HG03103 (cell line): ENCODE data around the gene CES1.
"Not testable (repeated sequence)": the region's sequence is repeated elsewhere in the genome, so short reads cannot be mapped to it uniquely, and the experiment has no call there.

Experiments
- ATAC-seq: cut with Tn5 transposase; IDR thresholded peaks from one replicate; pipeline ENCODE4 v1.9.1; 2021; ENCODE audit warnings: low read depth; ENCODE audit not compliant: unreplicated experiment

CES1 gene

DNA sequence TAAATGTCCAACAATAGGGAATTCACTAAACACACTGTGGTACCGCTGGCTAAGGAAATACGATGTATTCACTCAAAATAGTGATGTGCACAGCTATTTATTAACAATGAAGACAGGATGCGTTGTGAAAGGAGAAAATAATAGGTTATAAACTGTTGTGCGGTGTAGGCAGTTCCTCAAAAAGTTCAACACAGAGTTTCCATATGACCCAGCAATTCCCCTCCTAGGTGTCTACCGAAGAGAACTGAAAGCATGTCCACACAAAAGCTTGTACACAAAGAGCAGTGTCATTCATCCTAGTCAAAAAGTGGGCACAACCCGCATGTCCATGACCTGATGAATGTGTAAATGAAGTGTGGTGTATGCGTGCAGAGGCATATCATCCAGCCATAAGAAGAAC lies 1.2 kb upstream of the CES1 start:
- peak; percentile 94 for ATAC-seq

DNA sequence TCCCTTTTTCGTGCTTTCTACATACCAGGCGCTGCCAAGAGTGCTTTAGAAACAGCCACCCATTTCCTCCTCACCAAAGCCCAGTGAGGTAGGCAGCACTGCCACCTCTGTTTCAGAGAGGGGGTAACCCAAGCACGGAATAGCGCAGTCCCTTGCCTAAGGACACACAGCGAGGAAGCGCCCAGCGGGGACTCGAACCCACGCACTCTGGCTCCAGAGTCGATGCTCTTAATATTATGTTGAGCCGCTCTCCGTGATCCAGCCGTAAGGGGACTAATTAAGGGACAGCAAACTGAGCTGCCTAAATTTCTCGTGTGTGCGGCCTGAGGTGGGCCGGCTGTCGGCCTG lies 497 bp downstream of the CES1 start:
- no peak for ATAC-seq

DNA sequence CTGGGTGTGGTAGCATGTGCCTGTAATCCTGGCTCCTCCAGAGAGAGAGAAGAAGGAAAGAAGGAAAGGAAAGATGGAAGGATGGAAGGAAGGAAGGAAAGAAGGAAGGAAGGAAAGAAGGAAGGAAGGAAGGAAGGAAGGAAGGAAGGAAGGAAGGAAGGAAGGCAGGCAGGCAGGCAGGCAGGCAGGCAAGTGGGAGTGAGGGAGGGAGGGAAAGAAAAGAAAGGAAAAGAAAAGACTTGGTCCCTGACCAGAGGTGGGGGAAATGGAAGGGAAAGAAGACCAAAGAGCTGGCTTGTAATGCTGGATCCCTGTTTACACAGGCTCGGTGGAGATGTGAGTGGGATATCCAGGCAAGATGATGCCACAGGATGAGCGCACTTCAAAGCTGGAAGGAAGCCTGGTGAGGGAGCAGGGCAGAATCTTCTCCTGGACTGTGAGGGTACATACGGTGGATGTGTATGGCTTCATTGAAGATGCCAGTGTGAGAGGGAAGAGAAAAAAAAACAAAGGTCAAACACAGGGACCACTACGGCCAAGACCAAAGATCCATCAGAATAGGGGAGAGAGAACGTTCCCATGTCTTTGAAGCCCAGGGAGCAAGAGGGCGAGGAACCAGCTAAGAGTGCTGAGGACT lies 2.1 kb downstream of the CES1 start:
- ATAC-seq, result no peak

DNA sequence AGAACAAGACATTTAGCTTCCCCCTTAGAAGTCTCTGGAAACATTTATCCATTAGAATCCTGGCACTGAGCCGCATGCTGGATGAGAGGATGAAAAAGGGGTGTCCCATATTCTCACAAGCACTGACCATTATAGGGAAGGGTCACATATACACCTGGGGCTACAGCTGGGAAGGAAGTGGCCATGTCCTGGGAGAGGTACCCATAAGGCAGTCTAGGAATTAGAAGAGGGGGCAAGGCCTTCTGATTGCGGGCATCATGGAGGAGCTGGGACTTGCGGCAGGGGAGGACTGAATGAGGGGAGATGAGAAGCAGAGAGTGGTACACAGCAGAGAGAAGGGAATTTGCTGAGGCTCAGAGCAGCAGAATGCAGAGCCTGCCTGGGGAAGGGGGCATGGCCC lies 3.7 kb downstream of the CES1 start:
- not testable (repeated sequence) for ATAC-seq

DNA sequence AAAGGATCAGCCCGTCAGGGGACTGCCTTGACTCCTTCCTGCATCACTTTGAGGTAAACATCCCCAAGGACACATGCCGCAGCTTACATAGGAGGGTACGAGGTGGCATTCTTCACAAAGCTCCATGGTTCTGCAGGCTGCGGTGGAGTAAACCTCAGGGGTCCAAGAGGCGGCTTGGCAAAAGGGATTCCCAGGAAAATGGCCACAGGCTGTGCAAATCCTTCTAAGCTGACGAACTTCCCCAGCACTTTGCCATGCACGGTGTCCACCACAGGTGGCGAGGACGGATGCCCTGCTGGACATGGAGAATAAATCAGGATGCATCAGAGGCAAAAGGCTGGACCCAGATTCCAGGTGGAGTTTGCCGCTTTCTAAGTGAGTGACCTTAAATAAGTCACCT lies 4.2 kb downstream of the CES1 start:
- ATAC-seq, result no peak

DNA sequence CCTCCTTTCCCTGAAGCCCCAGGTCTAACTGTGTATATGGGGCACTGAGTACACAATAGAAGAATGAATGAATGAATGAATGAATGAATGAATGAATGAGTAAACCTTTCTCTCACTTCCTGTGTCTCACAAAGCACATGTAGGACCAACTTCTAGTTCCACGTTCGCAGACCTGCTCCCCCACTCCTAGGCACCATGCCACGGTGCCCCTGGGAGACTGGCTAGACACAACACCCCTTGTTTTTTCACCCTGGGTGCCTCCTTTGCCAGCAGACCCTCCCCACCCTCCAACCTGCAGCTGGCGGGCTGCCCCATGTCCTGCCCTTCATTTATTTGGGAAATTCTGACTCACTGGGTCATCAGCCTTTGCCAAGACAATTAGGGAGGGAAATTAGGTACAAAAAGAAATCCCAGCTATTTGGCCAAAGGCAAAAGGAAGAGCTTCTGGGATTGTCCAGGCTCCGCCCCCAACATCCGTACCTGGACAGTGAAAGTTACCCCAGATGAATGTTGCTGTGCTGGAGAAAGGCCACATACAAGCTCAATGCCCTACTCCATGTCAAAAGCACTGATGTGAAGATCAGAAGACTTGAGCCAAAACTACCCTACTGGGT lies 7.7 kb downstream of the CES1 start:
- ATAC-seq, result no peak

DNA sequence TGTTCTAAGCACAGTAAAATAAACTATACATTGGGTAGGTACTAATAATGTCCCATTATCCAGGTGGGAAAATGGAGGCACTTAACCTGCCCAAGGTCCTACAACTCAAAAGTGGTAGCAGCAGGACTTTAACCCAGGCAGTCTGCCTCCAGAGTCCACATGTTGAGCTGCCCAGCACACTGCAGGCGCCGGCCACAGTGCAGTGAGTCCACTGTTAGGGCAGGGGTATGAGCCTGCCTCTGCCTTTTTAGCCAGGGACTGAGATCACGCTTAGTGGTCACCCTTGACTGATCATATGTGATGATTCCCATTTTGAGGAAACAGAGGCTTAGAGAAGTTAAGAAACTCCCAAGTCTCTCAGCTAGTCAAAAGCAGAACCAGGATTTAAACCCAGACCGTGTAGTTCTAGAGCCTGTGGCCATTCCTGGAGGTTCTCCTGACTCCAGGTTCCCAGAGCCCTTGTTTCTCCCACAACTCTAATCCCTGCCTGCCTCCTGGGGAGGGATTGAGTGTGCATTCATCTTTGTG lies 8.4 kb downstream of the CES1 start:
- no peak for ATAC-seq

DNA sequence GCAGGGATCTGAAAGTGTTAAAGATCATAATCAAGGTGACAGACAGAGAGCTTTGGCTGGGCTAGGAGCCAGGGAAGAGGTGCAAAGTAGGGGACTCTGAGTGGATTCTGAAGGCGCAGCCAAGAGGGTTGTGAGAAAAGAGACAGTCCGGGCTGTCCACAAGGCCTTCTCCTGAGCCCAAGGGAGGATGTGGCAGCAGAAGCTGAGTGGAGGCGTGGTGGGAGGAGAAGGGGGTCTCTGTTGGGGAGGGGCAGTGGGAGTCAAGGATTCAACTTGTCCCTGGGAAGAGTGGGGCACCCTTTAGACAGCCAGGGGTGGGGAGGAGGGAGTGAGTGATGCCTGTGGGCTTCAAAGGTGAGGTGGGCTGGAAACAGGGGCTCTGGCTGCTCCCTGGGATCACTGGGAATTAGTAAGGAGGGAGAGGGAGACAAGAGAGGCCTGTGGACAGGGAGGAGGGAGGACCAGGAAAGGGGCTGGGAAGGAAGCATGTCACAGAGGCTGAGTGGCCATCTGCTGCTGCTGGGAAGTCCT lies 10.6 kb downstream of the CES1 start:
- no peak for ATAC-seq

DNA sequence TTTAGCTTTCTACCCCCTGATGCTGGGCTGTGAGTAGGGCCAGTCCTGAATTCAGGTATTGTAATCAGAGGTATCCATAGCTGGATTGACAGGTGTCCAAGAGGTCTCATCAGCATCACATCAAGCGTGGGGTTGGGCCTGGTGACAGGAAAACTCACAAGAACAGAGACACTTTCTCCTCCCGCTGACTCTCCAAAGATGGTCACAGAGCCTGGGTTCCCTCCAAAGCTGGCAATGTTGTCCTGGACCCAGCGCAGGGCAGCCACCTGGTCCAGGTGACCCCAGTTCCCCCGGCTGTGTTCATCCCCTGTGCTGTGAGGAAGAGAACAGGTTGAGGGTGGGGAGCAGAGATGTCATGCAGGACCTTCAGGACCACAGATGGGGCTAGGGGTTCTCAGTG lies 11.7 kb downstream of the CES1 start:
- no peak for ATAC-seq

DNA sequence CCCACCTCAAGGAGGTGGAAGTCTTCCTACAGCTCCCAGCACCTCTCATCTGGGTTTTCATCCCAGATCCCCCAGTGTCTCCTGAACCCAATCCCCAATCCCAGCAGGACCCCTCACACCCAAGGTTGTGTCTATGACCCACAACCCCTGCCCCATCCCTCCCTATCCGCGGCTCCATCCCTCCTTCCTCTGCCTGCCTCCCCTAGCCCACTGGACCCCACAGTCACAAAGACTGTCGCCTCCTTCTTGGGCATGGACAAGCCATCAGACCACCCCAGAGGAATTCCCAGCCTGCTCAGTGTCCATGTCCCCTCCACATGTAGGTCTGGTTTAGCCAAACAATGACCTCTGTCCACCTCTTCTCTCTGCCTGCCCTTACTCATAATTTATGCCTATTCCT lies 12.3 kb downstream of the CES1 start:
- no peak for ATAC-seq

DNA sequence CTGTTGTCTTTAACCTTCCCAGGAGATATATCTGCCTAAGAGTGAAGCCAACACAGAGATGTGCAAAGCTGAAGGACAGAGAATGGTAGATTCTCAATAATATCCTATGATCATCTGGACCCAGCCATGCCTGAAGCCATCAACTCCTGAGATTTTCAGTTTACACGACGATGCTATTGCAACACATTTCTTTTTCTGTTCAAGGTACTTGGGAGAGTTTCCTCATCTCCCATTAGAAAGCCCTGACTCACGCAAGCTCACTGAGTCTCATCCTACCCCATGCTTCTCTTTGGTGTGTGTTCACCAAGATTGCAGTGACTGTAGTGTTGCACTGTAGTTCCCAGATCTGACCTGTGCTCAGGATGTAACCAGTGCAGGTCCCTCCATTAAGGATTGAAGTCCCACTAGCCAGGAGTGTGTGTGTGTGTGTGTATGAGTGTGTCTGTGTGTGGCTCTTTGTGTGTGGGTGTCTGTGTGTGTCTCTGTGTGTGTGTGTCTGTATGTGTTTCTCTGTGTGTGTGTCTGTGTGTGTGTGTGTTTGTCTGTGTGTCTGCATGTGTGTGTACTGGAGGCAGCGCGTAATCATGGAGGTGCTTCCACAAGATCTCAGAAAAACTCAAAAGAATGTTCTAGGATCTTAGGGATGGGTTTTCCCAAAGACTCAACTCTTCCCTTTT lies 15.5 kb downstream of the CES1 start:
- no peak for ATAC-seq

DNA sequence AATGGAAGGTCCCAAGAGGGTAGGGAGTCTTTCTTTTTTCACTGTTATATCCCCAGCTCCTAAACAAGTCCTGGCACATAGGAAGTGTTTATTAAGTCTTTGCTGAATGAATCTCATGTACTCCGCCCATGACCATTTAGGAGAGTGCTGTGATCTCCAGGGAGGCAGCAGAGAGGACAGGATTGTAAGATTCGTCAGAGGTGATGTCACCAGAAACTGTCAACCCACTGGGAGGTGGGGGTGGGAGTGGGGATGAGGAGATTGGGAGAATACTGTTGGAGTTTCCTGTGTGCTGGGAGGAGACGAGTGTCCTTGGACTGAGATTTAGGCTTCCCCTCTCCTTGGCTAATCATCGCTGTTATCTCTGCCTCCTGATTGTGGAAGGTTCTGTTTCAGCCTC lies 16.7 kb downstream of the CES1 start:
- not testable (repeated sequence) for ATAC-seq

DNA sequence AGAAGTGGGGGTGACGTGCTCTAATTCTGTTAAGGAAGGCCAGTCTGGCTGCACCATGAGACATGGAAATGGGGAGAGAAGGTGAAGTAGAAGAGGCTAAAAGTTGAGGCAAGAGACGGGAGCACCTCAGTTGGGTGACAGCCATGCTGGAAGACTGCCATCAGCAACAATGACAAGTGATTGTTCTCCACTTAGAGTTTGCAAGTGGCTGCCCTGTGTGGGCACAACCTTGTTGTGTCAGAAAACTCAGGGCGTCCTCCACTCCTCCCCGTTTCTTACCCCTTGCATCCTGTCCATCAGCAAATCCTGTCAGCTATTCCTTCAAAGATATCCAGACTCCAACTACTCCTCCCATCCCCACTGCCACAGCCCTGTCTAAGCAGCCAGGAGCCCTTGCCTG lies 17.6 kb downstream of the CES1 start:
- no peak for ATAC-seq

DNA sequence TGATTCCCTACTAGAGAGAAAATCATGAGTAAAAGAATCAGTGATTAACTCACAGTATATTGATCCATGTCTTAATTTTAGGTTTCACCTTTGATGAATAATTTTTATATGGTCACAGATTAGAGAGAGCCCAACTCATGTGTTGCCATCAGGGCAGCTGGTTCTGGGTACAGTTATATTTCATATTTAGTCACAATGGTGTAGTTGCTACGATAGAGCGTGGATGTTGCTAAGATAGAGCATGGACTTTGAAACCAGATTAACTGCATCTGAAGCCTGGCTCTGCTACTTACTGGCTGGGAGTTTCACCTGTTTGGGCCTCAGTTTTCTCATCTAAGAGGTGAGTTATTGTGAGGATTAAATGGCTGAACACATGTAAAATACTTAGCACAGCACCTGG lies 18.7 kb downstream of the CES1 start:
- ATAC-seq, result not testable (repeated sequence)

DNA sequence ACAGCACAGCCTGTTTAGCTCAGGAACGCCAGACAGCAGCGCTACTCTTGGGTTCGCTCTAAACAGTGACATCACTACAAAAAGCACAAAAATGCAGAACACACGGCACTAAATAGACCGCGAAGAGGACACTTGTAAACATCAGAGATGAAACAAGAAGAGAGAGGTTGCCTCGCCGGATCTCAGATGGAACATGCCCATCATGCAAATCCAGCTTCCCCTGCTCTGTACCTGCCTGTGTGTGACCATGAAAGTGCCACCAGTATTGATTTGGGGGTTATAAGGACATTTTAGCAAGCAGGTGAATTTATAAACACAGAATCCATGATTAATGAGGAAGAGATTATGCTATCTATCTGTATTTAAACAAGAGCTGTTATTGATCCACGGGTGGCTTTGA lies 19.2 kb downstream of the CES1 start:
- ATAC-seq, result not testable (repeated sequence)

DNA sequence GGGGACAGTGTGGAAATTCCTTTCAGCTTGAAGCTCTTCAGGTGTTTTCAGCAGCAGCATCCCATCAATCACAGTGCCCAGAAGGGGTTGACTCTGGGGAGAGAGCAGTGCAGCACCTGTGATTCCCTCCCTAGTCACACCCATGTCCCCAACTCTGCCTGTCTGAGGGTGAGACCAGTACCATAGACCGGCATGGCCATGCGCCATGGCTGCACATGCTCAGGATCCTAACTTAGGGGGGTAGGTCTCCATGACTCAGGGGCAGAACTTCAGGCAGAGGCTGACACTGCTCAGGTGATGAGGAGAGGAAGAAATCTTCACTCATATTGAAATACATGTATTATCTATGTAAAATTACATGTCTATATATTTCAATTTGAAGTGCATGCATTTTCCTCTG lies 19.9 kb downstream of the CES1 start:
- no peak for ATAC-seq

DNA sequence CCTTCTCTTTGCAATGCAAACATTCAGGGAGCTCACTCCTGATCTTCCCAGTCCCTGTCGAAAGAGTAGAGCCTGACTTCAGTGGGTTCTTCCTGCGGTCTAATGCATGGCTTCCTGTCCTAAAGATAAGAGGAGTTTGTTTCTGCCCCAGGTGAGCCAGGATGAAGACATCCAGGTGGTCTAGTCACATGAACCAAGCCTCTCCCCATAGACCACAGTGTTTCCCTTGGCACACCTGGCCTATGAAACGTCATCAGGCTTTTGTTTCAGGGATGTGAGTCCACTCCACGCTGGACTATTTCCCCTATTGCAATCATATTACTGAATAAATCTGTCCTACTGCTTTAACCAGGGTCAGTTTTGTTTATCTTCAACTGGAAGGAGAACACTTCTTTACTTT lies 21.1 kb downstream of the CES1 start:
- no peak for ATAC-seq

DNA sequence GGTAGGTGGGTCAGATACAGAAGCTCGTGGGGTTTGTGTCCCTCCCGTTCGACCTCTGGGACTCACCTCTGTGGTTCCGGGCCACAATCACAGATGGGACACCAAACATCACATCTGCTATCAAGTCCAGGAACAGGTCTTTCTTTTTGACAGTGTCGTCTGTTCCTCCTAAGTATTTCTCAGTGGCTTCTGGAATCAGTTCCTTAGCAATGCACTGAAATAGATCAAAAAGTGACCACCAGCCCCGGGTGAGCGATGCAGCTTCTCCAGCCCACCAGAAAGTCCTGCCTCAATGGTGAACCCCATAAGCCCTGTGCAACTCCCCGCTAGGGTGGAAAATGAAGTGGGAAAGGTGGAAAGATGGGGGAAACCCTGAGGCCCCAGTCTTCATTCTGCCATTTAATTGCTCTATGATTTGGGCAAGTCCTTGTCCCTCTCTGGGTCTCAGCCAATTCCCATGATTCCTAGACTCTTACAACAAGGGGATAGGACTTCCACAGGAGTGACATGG lies 22.4 kb downstream of the CES1 start:
- ATAC-seq, result no peak

DNA sequence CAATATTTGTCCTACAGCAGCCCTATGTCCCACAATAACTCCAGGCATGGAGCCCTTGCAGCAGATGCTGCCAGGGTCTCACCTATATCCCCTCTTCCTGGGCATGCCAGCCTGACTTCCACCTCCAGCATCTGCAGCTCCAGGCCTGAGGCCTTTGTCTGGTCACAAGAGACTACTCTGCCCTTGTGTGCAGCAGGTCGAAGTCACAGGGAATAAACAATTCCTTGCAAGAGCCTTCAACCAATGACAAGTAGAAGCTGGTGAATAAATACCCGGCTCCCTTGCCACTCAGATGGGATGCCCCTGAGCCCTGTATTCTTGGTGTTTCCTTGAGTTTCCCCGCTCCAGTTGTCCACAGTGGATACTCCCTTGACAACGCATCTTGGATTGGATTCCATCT lies 23.0 kb downstream of the CES1 start:
- no peak for ATAC-seq

DNA sequence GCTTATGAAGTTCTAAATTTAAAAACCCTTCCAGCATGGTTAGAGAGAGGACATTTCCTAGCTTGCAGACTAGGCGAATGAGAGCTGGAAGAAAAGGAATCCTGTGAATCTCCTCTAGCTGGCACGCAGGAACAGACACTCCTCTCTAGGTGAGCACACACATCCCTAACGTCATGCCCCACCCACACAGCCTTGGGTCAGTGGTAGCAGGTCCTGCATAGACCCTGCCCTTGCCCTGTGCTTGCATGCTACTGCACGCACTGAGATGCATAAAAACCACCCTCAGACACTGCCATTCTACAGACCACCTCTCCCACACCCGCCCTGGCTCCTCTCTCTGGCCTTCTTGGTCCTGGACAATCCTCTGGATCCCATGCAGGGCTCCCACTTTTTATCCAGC lies 23.5 kb downstream of the CES1 start:
- no peak for ATAC-seq

DNA sequence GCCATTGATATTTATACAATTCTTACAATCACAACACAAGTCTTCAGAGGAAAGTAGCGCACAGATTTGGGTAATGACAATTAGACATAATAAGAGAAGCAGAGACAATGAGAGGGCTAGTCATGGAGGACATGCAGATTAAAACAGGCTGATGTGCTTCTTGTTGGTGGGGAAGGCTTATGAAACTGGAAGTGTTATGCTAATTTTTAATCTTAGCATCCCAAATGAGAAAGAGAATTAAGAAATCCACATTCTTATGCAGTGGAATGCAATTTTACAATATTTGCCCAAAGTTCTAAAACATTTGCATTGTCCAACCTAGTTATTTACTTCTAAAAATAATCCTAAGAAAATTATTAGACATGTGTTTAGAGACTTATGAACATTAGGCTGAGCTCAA lies 24.6 kb downstream of the CES1 start:
- not testable (repeated sequence) for ATAC-seq

DNA sequence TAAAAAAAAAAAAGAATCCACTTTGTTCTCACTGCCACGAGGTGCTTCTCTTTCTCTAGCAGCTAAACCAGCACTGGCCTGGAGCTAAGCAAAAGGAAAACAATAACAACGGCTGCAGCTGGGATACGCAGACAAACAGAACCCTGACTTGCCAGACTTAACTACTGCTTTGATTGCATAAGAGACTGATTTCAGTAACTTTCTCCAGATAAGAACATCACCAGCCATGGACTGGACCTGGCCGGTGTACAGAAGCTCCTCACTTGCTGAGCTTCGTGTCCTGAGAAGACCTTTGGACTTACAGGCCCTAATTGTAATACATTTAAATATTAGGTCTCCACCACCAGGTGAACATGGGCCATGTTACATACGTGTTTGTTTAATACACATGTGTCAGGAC lies 27.8 kb downstream of the CES1 start:
- ATAC-seq, result not testable (repeated sequence)
